HG02970 (cell line): ENCODE data around the gene MAP1LC3B2.

Source experiments
- ATAC-seq: cut with Tn5 transposase; IDR thresholded peaks from one replicate; pipeline ENCODE4 v1.9.1; 2021; ENCODE audit warnings: mild to moderate bottlenecking, moderate library complexity, moderate number of reproducible peaks; ENCODE audit not compliant: unreplicated experiment, low FRiP score

Gene MAP1LC3B2

GRCh38 chr12:116609319-116610114 lies 50.3 kb downstream of the MAP1LC3B2 start:
- ATAC-seq = no peak

- ATAC-seq = no peak
These were observed 51.9 kb downstream of the MAP1LC3B2 start for GRCh38 chr12:116610971-116611541.

GRCh38 chr12:116612436-116612835 lies 53.3 kb downstream of the MAP1LC3B2 start:
- ATAC-seq = no peak

GRCh38 chr12:116613256-116613655 lies 54.1 kb downstream of the MAP1LC3B2 start:
- ATAC-seq = no peak

GRCh38 chr12:116614194-116614915 lies 55.2 kb downstream of the MAP1LC3B2 start:
- ATAC-seq = no peak

GRCh38 chr12:116615141-116615861 lies 56.1 kb downstream of the MAP1LC3B2 start:
- ATAC-seq = no peak

GRCh38 chr12:116616536-116617248 lies 57.5 kb downstream of the MAP1LC3B2 start:
- no peak for ATAC-seq

- ATAC-seq = no peak
These were observed 60.1 kb downstream of the MAP1LC3B2 start for GRCh38 chr12:116619246-116619645.

- no peak for ATAC-seq
These were observed 60.9 kb downstream of the MAP1LC3B2 start for GRCh38 chr12:116620124-116620491.

GRCh38 chr12:116620492-116621191 lies 61.5 kb downstream of the MAP1LC3B2 start:
- no peak for ATAC-seq

GRCh38 chr12:116621194-116621593 lies 62.0 kb downstream of the MAP1LC3B2 start:
- no peak for ATAC-seq

GRCh38 chr12:116624516-116624915 lies 65.3 kb downstream of the MAP1LC3B2 start:
- no peak for ATAC-seq

- no peak for ATAC-seq
These were observed 67.0 kb downstream of the MAP1LC3B2 start for GRCh38 chr12:116626153-116626552.
